Stimulated activated CD8-positive, alpha-beta memory T cell treated with anti-CD3 and anti-CD28 coated beads, Interleukin-15, amount 100 ng/mL, for 24 hours (primary cell): ENCODE results near the gene CUX1.
"Not testable (repeated sequence)": the region's sequence is repeated elsewhere in the genome, so short reads cannot be mapped to it uniquely, and the experiment has no call there.

ENCODE experiments used
- DNase-seq: peaks from one replicate; pipeline ENCODE4 v3.0.0-alpha.2; 2020; ENCODE audit warnings: low read depth

CUX1 gene

GRCh38 chr7:101826081-101826835 is 8.8 kb downstream of the CUX1 start:
- DNase-seq = no peak

GRCh38 chr7:101828301-101829020 is 11.0 kb downstream of the CUX1 start:
- DNase-seq = no peak

- no peak for DNase-seq
Measured at GRCh38 chr7:101829374-101829773, 11.9 kb downstream of the CUX1 start.

GRCh38 chr7:101829821-101830220 is 12.4 kb downstream of the CUX1 start:
- no peak for DNase-seq

GRCh38 chr7:101831396-101831795 is 14.0 kb downstream of the CUX1 start:
- DNase-seq = not testable (repeated sequence)

GRCh38 chr7:101832205-101832631 is 14.8 kb downstream of the CUX1 start:
- no peak for DNase-seq

GRCh38 chr7:101832685-101833375 is 15.4 kb downstream of the CUX1 start:
- no peak for DNase-seq

- no peak for DNase-seq
Measured at GRCh38 chr7:101833799-101834198, 16.4 kb downstream of the CUX1 start.

GRCh38 chr7:101835136-101835535 is 17.7 kb downstream of the CUX1 start:
- DNase-seq = no peak

GRCh38 chr7:101837433-101837832 is 20.0 kb downstream of the CUX1 start:
- not testable (repeated sequence) for DNase-seq

- DNase-seq = no peak
Measured at GRCh38 chr7:101838837-101839483, 21.5 kb downstream of the CUX1 start.

- DNase-seq = no peak
Measured at GRCh38 chr7:101841328-101841727, 23.9 kb downstream of the CUX1 start.

GRCh38 chr7:101843293-101844271 is 26.2 kb downstream of the CUX1 start:
- DNase-seq = no peak

- DNase-seq = no peak
Measured at GRCh38 chr7:101845974-101846373, 28.5 kb downstream of the CUX1 start.

- DNase-seq = no peak
Measured at GRCh38 chr7:101846800-101847538, 29.5 kb downstream of the CUX1 start.

GRCh38 chr7:101848208-101848951 is 31.0 kb downstream of the CUX1 start:
- no peak for DNase-seq

- DNase-seq = not testable (repeated sequence)
Measured at GRCh38 chr7:101849314-101849713, 31.9 kb downstream of the CUX1 start.

- not testable (repeated sequence) for DNase-seq
Measured at GRCh38 chr7:101852364-101852763, 34.9 kb downstream of the CUX1 start.

GRCh38 chr7:101853684-101854083 is 36.3 kb downstream of the CUX1 start:
- no peak for DNase-seq
